ENCODE results near the gene CDC42EP2.

CDC42EP2 gene

DNA sequence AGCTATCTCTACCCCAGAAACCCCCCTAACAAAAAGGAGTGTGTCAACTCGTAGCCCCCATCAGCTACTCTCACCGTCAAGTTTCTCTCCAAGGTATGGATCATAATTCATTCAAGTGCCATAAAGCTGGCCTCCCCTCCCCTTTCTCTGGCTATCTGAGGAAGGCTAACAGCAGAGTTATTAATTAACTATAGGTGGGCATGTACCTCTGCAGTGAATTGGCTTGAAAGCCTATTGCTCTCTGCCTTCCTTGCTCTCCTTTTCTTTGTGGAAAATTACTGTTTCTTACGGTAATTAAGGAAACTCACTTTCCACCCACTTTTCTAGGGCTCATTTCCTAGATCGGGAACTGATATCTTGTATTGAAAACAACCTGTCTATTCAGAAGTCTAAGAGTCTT, 38.8 kb upstream of the CDC42EP2 start:
- TF ChIP-seq, protein P1, sequence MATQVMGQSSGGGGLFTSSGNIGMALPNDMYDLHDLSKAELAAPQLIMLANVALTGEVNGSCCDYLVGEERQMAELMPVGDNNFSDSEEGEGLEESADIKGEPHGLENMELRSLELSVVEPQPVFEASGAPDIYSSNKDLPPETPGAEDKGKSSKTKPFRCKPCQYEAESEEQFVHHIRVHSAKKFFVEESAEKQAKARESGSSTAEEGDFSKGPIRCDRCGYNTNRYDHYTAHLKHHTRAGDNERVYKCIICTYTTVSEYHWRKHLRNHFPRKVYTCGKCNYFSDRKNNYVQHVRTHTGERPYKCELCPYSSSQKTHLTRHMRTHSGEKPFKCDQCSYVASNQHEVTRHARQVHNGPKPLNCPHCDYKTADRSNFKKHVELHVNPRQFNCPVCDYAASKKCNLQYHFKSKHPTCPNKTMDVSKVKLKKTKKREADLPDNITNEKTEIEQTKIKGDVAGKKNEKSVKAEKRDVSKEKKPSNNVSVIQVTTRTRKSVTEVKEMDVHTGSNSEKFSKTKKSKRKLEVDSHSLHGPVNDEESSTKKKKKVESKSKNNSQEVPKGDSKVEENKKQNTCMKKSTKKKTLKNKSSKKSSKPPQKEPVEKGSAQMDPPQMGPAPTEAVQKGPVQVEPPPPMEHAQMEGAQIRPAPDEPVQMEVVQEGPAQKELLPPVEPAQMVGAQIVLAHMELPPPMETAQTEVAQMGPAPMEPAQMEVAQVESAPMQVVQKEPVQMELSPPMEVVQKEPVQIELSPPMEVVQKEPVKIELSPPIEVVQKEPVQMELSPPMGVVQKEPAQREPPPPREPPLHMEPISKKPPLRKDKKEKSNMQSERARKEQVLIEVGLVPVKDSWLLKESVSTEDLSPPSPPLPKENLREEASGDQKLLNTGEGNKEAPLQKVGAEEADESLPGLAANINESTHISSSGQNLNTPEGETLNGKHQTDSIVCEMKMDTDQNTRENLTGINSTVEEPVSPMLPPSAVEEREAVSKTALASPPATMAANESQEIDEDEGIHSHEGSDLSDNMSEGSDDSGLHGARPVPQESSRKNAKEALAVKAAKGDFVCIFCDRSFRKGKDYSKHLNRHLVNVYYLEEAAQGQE (IDR thresholded peaks at IDR 0.05; ENCODE audit: insufficient replicate concordance, low read depth): no peak
- TF ChIP-seq POLR2AphosphoS5 (IDR thresholded peaks at IDR 0.05; ENCODE audit: low read depth) (no peak), GABPA (IDR thresholded peaks at IDR 0.05; ENCODE audit: low read depth) (no peak), SPI1 (IDR thresholded peaks at IDR 0.05; ENCODE audit: borderline replicate concordance, low read depth) (no peak)
- TF ChIP-seq, protein P2, sequence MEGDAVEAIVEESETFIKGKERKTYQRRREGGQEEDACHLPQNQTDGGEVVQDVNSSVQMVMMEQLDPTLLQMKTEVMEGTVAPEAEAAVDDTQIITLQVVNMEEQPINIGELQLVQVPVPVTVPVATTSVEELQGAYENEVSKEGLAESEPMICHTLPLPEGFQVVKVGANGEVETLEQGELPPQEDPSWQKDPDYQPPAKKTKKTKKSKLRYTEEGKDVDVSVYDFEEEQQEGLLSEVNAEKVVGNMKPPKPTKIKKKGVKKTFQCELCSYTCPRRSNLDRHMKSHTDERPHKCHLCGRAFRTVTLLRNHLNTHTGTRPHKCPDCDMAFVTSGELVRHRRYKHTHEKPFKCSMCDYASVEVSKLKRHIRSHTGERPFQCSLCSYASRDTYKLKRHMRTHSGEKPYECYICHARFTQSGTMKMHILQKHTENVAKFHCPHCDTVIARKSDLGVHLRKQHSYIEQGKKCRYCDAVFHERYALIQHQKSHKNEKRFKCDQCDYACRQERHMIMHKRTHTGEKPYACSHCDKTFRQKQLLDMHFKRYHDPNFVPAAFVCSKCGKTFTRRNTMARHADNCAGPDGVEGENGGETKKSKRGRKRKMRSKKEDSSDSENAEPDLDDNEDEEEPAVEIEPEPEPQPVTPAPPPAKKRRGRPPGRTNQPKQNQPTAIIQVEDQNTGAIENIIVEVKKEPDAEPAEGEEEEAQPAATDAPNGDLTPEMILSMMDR (IDR thresholded peaks at IDR 0.05; ENCODE audit: insufficient read depth, low read length): no peak
- no peak overlapping the region for H3K4me3 ChIP-seq (replicated peaks; ENCODE audit: insufficient read depth, low read length)
- H3K27ac ChIP-seq (replicated peaks): no peak overlapping the region
- no peak for DNase-seq (ENCODE audit: low read depth in 1 of 2, low spot score in 1 of 2)
- no peaks in the 10 kb centered on the region for H3K27me3 ChIP-seq (ENCODE audit: insufficient read depth, poor library complexity, severe bottlenecking)

DNA sequence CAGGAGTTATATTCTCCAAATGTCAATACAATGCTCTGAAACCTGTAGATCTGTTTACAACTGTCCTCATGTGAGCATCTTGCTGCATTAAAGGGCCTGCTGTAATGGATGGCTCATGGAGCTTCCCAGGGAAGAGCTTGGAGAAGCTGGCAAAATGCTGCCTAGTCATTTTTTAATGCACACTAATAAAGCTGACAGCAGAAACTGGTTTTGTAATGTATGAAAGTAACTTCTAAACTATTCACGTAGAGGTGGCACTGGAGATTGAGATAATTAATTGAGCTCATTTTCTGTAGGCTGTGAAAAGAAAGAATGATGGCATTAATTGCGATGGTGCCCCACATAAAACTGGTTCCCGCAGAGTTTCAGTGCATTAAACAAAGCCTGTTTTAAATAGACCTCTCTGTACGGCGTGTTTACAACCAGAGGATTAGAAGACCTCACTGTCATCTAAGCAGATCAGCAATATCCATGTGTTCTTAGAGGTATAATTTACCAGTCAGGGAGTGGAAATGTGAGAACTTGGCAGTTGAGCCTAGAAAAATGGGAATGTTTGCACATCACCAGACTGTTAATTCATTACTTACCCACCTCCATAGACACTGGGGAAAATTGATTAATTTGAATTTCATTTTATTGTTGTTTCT, 36.9 kb upstream of the CDC42EP2 start:
- Histone ChIP-seq H3K4me3 (replicated peaks; ENCODE audit: insufficient read depth, low read length) (no peak overlapping the region), H3K27ac (replicated peaks) (no peak overlapping the region), H3K27me3 (ENCODE audit: insufficient read depth, poor library complexity, severe bottlenecking) (no peaks in the 10 kb centered on the region)
- TF ChIP-seq, protein P1 (IDR thresholded peaks at IDR 0.05; ENCODE audit: insufficient replicate concordance, low read depth): no peak
- TF ChIP-seq, protein P2 (IDR thresholded peaks at IDR 0.05; ENCODE audit: insufficient read depth, low read length): no peak
- TF ChIP-seq GABPA (IDR thresholded peaks at IDR 0.05; ENCODE audit: low read depth) (no peak), SPI1 (IDR thresholded peaks at IDR 0.05; ENCODE audit: borderline replicate concordance, low read depth) (no peak), POLR2AphosphoS5 (IDR thresholded peaks at IDR 0.05; ENCODE audit: low read depth) (no peak)
- no peak for DNase-seq (ENCODE audit: low read depth in 1 of 2, low spot score in 1 of 2)

DNA sequence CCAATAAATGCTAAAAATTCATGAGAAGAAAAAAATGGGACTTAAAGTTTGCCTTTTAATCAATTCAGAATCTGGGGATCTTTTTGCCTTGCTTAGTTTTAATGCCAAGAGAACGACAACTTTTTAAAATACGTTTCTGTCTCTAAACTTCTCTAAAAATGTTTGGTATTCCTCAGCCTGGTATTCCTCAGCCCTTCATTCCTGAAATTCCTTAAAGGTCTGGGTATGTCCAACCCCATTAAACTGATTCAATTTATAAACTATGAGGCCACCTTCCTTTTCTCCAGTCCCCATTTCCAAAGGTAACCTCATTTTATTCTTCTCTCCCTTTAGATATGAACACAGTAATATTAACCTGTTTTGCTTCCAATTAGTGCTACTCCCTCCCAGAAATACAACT, 36.3 kb upstream of the CDC42EP2 start:
- Histone ChIP-seq H3K27ac (replicated peaks) (no peak overlapping the region), H3K4me3 (replicated peaks; ENCODE audit: insufficient read depth, low read length) (no peak overlapping the region), H3K27me3 (ENCODE audit: insufficient read depth, poor library complexity, severe bottlenecking) (no peaks in the 10 kb centered on the region)
- DNase-seq (ENCODE audit: low read depth in 1 of 2, low spot score in 1 of 2): no peak
- TF ChIP-seq POLR2AphosphoS5 (IDR thresholded peaks at IDR 0.05; ENCODE audit: low read depth) (no peak), SPI1 (IDR thresholded peaks at IDR 0.05; ENCODE audit: borderline replicate concordance, low read depth) (no peak), GABPA (IDR thresholded peaks at IDR 0.05; ENCODE audit: low read depth) (no peak)
- TF ChIP-seq, protein P1 (IDR thresholded peaks at IDR 0.05; ENCODE audit: insufficient replicate concordance, low read depth): no peak
- TF ChIP-seq, protein P2 (IDR thresholded peaks at IDR 0.05; ENCODE audit: insufficient read depth, low read length): no peak

All from HL-60 (cell line).